Endodermal cell (in vitro differentiated cells): ENCODE data around the gene AGAP2. TPM values are rescaled to one million over a fixed set of nuclear protein-coding genes. Genes with fewer than 3 reads are reported as not detected.

Source experiments
- DNase-seq: peaks from one replicate; pipeline ENCODE4 v3.0.0-alpha.2; 2017
- H3K27ac ChIP-seq: 2 replicates; pipeline ENCODE4 v1.5.1; 2013; ENCODE audit warnings: mild to moderate bottlenecking, low read depth, low read length, moderate library complexity
- H3K27me3 ChIP-seq: 2 replicates; pipeline ENCODE4 v1.6.1; 2013; ENCODE audit warnings: mild to moderate bottlenecking, low read length, moderate library complexity; ENCODE audit not compliant: insufficient read depth, control insufficient read depth, poor library complexity, severe bottlenecking
- H3K36me3 ChIP-seq: 2 replicates; pipeline ENCODE4 v1.7.0; 2013; ENCODE audit warnings: mild to moderate bottlenecking, low read length, moderate library complexity; ENCODE audit not compliant: control insufficient read depth, insufficient read depth
- H3K4me1 ChIP-seq: one replicate; pipeline ENCODE4 v1.7.0; 2013; ENCODE audit warnings: low read length; ENCODE audit not compliant: control insufficient read depth, insufficient read depth
- H3K4me3 ChIP-seq: 2 replicates; pipeline ENCODE4 v1.5.1; 2013; ENCODE audit warnings: mild to moderate bottlenecking, low read length, moderate library complexity
- H3K9ac ChIP-seq: 2 replicates; pipeline ENCODE4 v1.6.1; 2013; ENCODE audit warnings: mild to moderate bottlenecking, low read length, moderate library complexity; ENCODE audit not compliant: poor library complexity, severe bottlenecking; ENCODE audit errors: extremely low read depth
- H3K9me3 ChIP-seq: 2 replicates; pipeline ENCODE4 v1.6.1; 2013; ENCODE audit warnings: mild to moderate bottlenecking, low read length, moderate library complexity; ENCODE audit not compliant: control insufficient read depth
- H3K27ac Mint-ChIP-seq: 2 replicates; pipeline ENCODE4 v1.8.0; 2020; ENCODE audit warnings: mixed read lengths
- H3K27me3 Mint-ChIP-seq: 2 replicates; pipeline ENCODE4 v1.8.0; 2021; ENCODE audit warnings: mild to moderate bottlenecking, mixed read lengths; ENCODE audit not compliant: insufficient read depth
- H3K36me3 Mint-ChIP-seq: 2 replicates; pipeline ENCODE4 v1.8.0; 2020; ENCODE audit warnings: low read depth, mixed read lengths
- H3K4me1 Mint-ChIP-seq: 2 replicates; pipeline ENCODE4 v1.8.0; 2020; ENCODE audit warnings: mixed read lengths
- H3K4me3 Mint-ChIP-seq: 2 replicates; pipeline ENCODE4 v1.8.0; 2020; ENCODE audit warnings: mild to moderate bottlenecking, moderate library complexity, mixed read lengths
- H3K9me3 Mint-ChIP-seq: 2 replicates; pipeline ENCODE4 v1.8.0; 2020; ENCODE audit warnings: mild to moderate bottlenecking, mixed read lengths
- CTCF ChIP-seq: fragments of 200-600 bp; sonication (generic); conservative IDR thresholded peaks from 2 replicates; pipeline ENCODE4 v1.5.0; 2021; ENCODE audit warnings: antibody characterized with exemption, mild to moderate bottlenecking
- WGBS, 2 experiments: methylation state at CpG; one replicate each; pipeline versions ENCODE4 v1.1.5 to v1.1.7; 2013; ENCODE audit warnings: missing lambda C conversion rate in 2 of 2, mixed read lengths in 1 of 2; ENCODE audit not compliant: insufficient coverage in 1 of 2, insufficient read length in 1 of 2; 5-methylcytosine and 5-hydroxymethylcytosine counted together
- total RNA-seq, 2 donors: library from RNA; stranded (reverse); fragmentation: NEBNext Ultra II Directional in 1 of 2; extraction: Animal tissue kit (Norgen Biotek cat#: 25700) in 1 of 2; gene quantifications; 2 replicates in 1 of 2; 3 replicates in 1 of 2; pipeline ENCODE4 v1.2.1, GENCODE V29; 2021

The AGAP2 gene
- total RNA-seq, 2 donors from 2014 or later = 0.44 TPM; not detected in 1

GRCh38 chr12:57767305-57767698 lies 28.8 kb upstream of the AGAP2 start:
- peak overlapping the region; percentile 49 for H3K4me3 Mint-ChIP-seq
- Histone ChIP-seq H3K27me3 (peaks cover 50% of the 10 kb centered on the region), H3K4me3 (peak overlapping the region; percentile 75)

GRCh38 chr12:57766464-57767304 lies 28.1 kb upstream of the AGAP2 start, which contains the start of gene CYP27B1:
CYP27B1 (minus strand) TSS chr12:57767078; CDS start chr12:57767041, 37 bp downstream.
- Mint-ChIP-seq H3K27ac (peak within 1 kb of the TSS; percentile 8), H3K4me3 (peak within 1 kb of the TSS; percentile 49), H3K9me3 (no peaks in the 10 kb centered on the region), H3K36me3 (peaks cover 23% of the 10 kb centered on the region), H3K27me3 (peaks cover 58% of the 10 kb centered on the region), H3K4me1 (peaks cover 17% of the 10 kb centered on the region)
- Histone ChIP-seq H3K9me3 (no peaks in the 10 kb centered on the region), H3K27me3 (peaks cover 56% of the 10 kb centered on the region), H3K4me3 (peak within 1 kb of the TSS; percentile 75), H3K4me1 (peaks cover 6% of the 10 kb centered on the region), H3K27ac (no peak within 1 kb of the TSS), H3K36me3 (peaks cover 31% of the 10 kb centered on the region), H3K9ac (no peak within 1 kb of the TSS)
- WGBS, 2 experiments = 3 to 8% methylated on average over 20 to 38 of the region's 38 CpGs
- peak; percentile 94 for DNase-seq
- no peak for TF ChIP-seq CTCF

More at GRCh38 chr12:57767305-57767698, 28.8 kb upstream of the AGAP2 start:
- Histone ChIP-seq H3K9me3 (no peaks in the 10 kb centered on the region), H3K4me1 (peaks cover 6% of the 10 kb centered on the region), H3K36me3 (peaks cover 31% of the 10 kb centered on the region), H3K9ac (no peak overlapping the region), H3K27ac (no peak overlapping the region)
- Mint-ChIP-seq H3K27ac (no peak overlapping the region), H3K4me1 (peaks cover 17% of the 10 kb centered on the region), H3K9me3 (no peaks in the 10 kb centered on the region), H3K27me3 (peaks cover 53% of the 10 kb centered on the region), H3K36me3 (peaks cover 23% of the 10 kb centered on the region)
- no peak for DNase-seq
- TF ChIP-seq CTCF = no peak

- DNase-seq = peak; percentile 74
- Histone ChIP-seq H3K4me1 (peaks cover 6% of the 10 kb centered on the region), H3K4me3 (peak overlapping the region; percentile 75), H3K36me3 (peaks cover 30% of the 10 kb centered on the region), H3K9ac (no peak overlapping the region), H3K27me3 (peaks cover 64% of the 10 kb centered on the region), H3K27ac (no peak overlapping the region), H3K9me3 (no peaks in the 10 kb centered on the region)
- H3K4me3 Mint-ChIP-seq = peak overlapping the region; percentile 49
- no peak for TF ChIP-seq CTCF
- WGBS, 2 experiments = 6 to 11% methylated on average over 18 to 40 of the region's 40 CpGs
- no peak overlapping the region for H3K27ac Mint-ChIP-seq
- H3K36me3 Mint-ChIP-seq = peaks cover 23% of the 10 kb centered on the region
- no peaks in the 10 kb centered on the region for H3K9me3 Mint-ChIP-seq
- H3K27me3 Mint-ChIP-seq = peaks cover 66% of the 10 kb centered on the region
- H3K4me1 Mint-ChIP-seq = peaks cover 13% of the 10 kb centered on the region
These were observed 27.3 kb upstream of the AGAP2 start for GRCh38 chr12:57765698-57766463.
